ENCODE measurements around the gene MSL1. TPM values are rescaled to one million over a fixed set of nuclear protein-coding genes. Genes with fewer than 3 reads are reported as not detected.
"Not testable (repeated sequence)": the region's sequence is repeated elsewhere in the genome, so short reads cannot be mapped to it uniquely, and the experiment has no call there.

Gene MSL1
- total and polyA plus RNA-seq, 2 of the 13 experiments (the other 11 are each of a cell fraction or from before 2014, with no cell fraction given), result 63.8 to 88.5 TPM

- TF ChIP-seq ZNF770 (CRISPR knock-in tag; IDR thresholded peaks at IDR 0.05), result no peak
- TF ChIP-seq CERS6 (CRISPR knock-in tag; IDR thresholded peaks at IDR 0.05), result no peak
- no peak for TF ChIP-seq ZNF543 (CRISPR knock-in tag; IDR thresholded peaks at IDR 0.05)
- no peak for TF ChIP-seq ZNF652 (CRISPR knock-in tag; IDR thresholded peaks at IDR 0.05; ENCODE audit: borderline replicate concordance, low read depth)
- peak; percentile 50; the same call in 1 of the 2 replicates for TF ChIP-seq SMAD3 (CRISPR knock-in tag; IDR thresholded peaks at IDR 0.05)
- peak; percentile 6; the same call in 1 of the 2 replicates for TF ChIP-seq ZNF607 (CRISPR knock-in tag; IDR thresholded peaks at IDR 0.05; ENCODE audit: borderline replicate concordance)
- TF ChIP-seq ZBTB46 (CRISPR knock-in tag; IDR thresholded peaks at IDR 0.05; ENCODE audit: borderline replicate concordance), result 0 out of 2 replicates have a peak, but pooled peaks have one; percentile 6
- peak; percentile 14; the same call in 1 of the 2 replicates for TF ChIP-seq MLX (CRISPR knock-in tag; IDR thresholded peaks at IDR 0.05)
- TF ChIP-seq KLF9 (CRISPR knock-in tag; IDR thresholded peaks at IDR 0.05; ENCODE audit: low read depth), result no peak
- TF ChIP-seq ZNF883 (CRISPR knock-in tag; IDR thresholded peaks at IDR 0.05; ENCODE audit: not compliant biosample characterization), result peak; percentile 9
- peak; percentile 25; the same call in 1 of the 2 replicates for TF ChIP-seq BCL6 (CRISPR knock-in tag; IDR thresholded peaks at IDR 0.05)
Measured at GRCh38 chr17:40139566-40140058, 17.8 kb downstream of the MSL1 start (continued).

GRCh38 chr17:40143166-40143565, 21.4 kb downstream of the MSL1 start:
- H3K9me3 ChIP-seq (ENCODE audit: low read length); H4K20me1 ChIP-seq (ENCODE audit: insufficient read depth, low read length); DNase-seq (ENCODE audit: low spot score); H3K27ac ChIP-seq (ENCODE audit: extremely low read length, insufficient read depth, low read length); H3K4me2 ChIP-seq (ENCODE audit: low read depth, low read length); in situ Hi-C loops (cut with HindIII; ENCODE audit: extremely low pct_ligation_motif_present, low pct_unique_long_range_greater_than_20kb); ATAC-seq; H3K9ac ChIP-seq (ENCODE audit: insufficient read depth, low read depth, low read length); H3K27me3 ChIP-seq (ENCODE audit: control insufficient read depth in 1 of 2, insufficient read depth in 2 of 2, low read length in 2 of 2); FAIRE-seq; BruUV-seq (replicated peaks); H2AFZ ChIP-seq (ENCODE audit: low read length); CTCF ChIA-PET (ENCODE audit: low intra/inter-chr PET ratio, low total read pairs); H3K4me3 ChIP-seq (replicated peaks in 1 of 3; ENCODE audit: insufficient read depth in 1 of 3, low read depth in 2 of 3, low read length in 3 of 3): not testable (repeated sequence)
- 95% methylated on average over 3 of the region's 3 CpGs for WGBS (ENCODE audit: low lambda C conversion rate)
- peaks cover 47% of the 10 kb centered on the region for H3K79me2 ChIP-seq (ENCODE audit: insufficient read depth, low read length)
- H3K4me1 ChIP-seq (ENCODE audit: insufficient read depth, low read length), result peaks cover 39% of the 10 kb centered on the region
- POLR2A ChIA-PET, result interaction anchor here (0.9 to 1.2 kb wide), 2 partner anchors 30 to 48 kb away, joined by 3 to 10 read pairs; no protein-coding TSS in a partner anchor
- peaks cover 14 to 32% of the 10 kb centered on the region in 2 experiments for H3K36me3 ChIP-seq (replicated peaks in 1 of 2; ENCODE audit: control insufficient read depth in 1 of 2, insufficient read depth in 2 of 2, low read length in 2 of 2)
- intact Hi-C loops (cut with micrococcal nuclease; ENCODE audit: unreplicated experiment), result loop anchor here (5.0 kb wide), 1 partner anchor 144 kb away; the partner anchor contains the start of gene CDC6
